Brain microvascular endothelial cell (primary cell): Measurements from ENCODE around the gene PTGER3.
A peak's percentile ranks its signal among the peaks of the same experiment; 100 is the strongest.

Experiments used
- DNase-seq: peaks from one replicate; pipeline ENCODE4 v3.0.0-alpha.2; 2020
- H3K27ac ChIP-seq: fragments of 250-450 bp; sonication (Bioruptor Pico); 2 replicates; pipeline ENCODE4 v1.5.1; 2020; ENCODE audit warnings: mild to moderate bottlenecking, moderate library complexity
- H3K27me3 ChIP-seq: fragments of 250-450 bp; sonication (Bioruptor Pico); replicated peaks from 2 replicates; pipeline ENCODE4 v1.5.1; 2020; ENCODE audit warnings: mild to moderate bottlenecking
- H3K36me3 ChIP-seq: fragments of 250-450 bp; sonication (Bioruptor Pico); replicated peaks from 2 replicates; pipeline ENCODE4 v1.5.1; 2020; ENCODE audit warnings: mild to moderate bottlenecking
- H3K4me3 ChIP-seq: 2 replicates; pipeline ENCODE4 v1.5.1; 2011; ENCODE audit warnings: low read depth, mild to moderate bottlenecking, control low read depth, low read length, moderate library complexity
- CTCF ChIP-seq: IDR thresholded peaks from 2 replicates; pipeline ENCODE4 v1.5.1; 2011; ENCODE audit warnings: low read depth, mild to moderate bottlenecking, moderate library complexity, low read length, control low read depth, inconsistent platforms; ENCODE audit errors: missing control alignments
- in situ Hi-C: cut with HindIII; loops from 2 replicates; pipeline ENCODE4 v1.10.0; 2017; ENCODE audit warnings: low sequenced_read_pairs, low pct_ligation_motif_present

The PTGER3 gene

DNA sequence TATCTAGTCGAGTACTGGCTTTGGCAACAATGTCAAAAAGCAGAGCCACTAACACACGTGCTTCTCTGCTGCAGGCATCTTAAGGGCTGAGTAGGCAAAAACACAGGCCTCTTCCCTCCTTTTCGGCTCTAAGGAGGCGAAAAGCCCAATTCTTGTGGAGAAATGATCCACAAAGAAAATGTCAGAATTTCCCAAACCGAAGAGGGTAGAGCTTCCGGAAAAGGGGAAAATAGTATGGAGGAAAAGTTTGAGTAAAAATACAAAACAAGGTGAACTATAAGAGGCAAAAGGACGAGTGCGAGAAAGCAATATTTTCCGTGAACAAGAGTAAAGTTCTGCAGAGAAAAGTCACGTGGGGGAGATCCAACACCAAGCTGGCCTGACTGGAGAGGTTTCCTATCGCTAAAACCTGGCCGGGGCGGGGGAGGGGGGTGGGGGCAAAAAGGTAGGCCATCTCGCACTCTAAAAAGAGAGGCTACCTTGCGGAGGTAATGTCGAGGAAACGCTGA is 32.7 kb upstream of the PTGER3 start:
- in situ Hi-C loops = no loop called here
- H3K27ac ChIP-seq = peak overlapping the region; percentile 97
- H3K27me3 ChIP-seq = no peaks in the 10 kb centered on the region
- H3K4me3 ChIP-seq = peak overlapping the region; percentile 85
- TF ChIP-seq CTCF = no peak
- peaks cover 19% of the 10 kb centered on the region for H3K36me3 ChIP-seq
- no peak for DNase-seq

DNA sequence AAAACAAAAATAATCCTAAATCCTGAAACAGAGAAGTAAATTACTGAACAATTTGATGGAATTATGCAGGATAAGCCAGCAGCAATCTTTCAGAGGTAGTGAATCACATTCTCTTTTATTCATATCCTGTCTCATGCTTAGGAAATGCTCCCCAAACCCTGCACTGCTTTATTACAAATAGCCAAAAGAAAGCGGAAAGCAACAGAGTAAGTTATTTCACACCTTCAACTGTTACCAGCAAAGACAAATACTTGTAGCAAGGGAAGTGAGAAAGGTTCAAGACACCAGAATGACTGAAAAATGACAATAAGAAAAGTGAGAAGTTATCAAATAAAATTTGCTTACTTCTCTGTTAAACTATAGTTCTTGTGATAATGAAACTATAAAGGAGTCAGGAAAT is 27.1 kb upstream of the PTGER3 start:
- H3K27me3 ChIP-seq = no peaks in the 10 kb centered on the region
- H3K4me3 ChIP-seq = no peak overlapping the region
- in situ Hi-C loops = loop anchor here (25.0 kb wide), 1 partner anchor 837 kb away; no protein-coding TSS in a partner anchor
- H3K36me3 ChIP-seq = peaks cover 59% of the 10 kb centered on the region
- no peak for DNase-seq
- no peak for TF ChIP-seq CTCF
- no peak overlapping the region for H3K27ac ChIP-seq

DNA sequence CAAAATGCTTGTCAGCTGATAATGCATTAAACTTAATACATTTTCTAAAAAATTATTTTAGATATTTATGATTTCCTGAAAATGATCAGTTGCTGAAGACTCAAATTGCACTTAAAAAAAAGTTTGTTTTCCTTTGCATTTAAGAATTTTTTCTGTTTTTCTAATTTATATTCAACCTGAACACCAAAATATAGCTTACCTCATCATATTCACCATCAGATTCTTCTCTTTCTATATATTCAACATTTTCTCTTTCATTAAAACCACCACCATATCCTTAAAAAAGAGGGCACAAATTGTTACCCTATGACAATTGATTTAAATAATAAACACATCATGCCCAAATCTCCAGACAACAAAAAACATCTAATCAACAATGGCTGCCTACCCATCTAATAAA is 24.7 kb upstream of the PTGER3 start:
- H3K4me3 ChIP-seq = no peak overlapping the region
- in situ Hi-C loops = loop anchor here (25.0 kb wide), 1 partner anchor 835 kb away; no protein-coding TSS in a partner anchor
- H3K36me3 ChIP-seq = peaks cover 76% of the 10 kb centered on the region
- DNase-seq = no peak
- no peak for TF ChIP-seq CTCF
- H3K27me3 ChIP-seq = no peaks in the 10 kb centered on the region
- no peak overlapping the region for H3K27ac ChIP-seq

DNA sequence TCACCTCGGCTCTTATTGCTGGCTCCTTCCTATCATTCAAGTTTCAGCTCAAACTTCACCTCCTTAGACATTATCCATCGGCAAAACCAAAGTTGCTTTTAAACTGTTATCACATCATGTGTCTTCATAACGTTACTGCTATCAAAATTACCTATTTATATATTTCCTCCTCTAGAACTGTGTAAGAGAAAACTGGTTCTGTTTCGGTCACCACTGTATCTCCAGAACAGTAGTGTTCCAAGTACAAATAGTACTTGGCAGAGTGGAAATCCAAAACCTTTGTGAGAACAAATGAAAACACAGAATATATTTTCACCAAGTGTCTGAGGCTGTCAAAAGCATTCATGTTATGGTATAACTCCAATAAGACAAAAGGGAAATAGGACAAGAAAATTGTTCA is 24.1 kb upstream of the PTGER3 start:
- in situ Hi-C loops = loop anchor here (25.0 kb wide), 1 partner anchor 834 kb away; no protein-coding TSS in a partner anchor
- H3K36me3 ChIP-seq = peaks cover 78% of the 10 kb centered on the region

GRCh38 chr1:71068325-71069240 is 21.0 kb upstream of the PTGER3 start:
- no peak overlapping the region for H3K4me3 ChIP-seq
- no peak for TF ChIP-seq CTCF
- DNase-seq = no peak
- H3K27me3 ChIP-seq = no peaks in the 10 kb centered on the region
- H3K27ac ChIP-seq = no peak overlapping the region
- peaks cover 80% of the 10 kb centered on the region for H3K36me3 ChIP-seq
- in situ Hi-C loops = loop anchor here (25.0 kb wide), 1 partner anchor 831 kb away; no protein-coding TSS in a partner anchor

More for the DNA sequence above, 24.1 kb upstream of the PTGER3 start:
- no peaks in the 10 kb centered on the region for H3K27me3 ChIP-seq
- H3K4me3 ChIP-seq = no peak overlapping the region
- TF ChIP-seq CTCF = no peak
- DNase-seq = no peak
- no peak overlapping the region for H3K27ac ChIP-seq
